Measurements from ENCODE around the gene ZNF480. TPM values are rescaled to one million over a fixed set of nuclear protein-coding genes. Genes with fewer than 3 reads are reported as not detected.
"Not testable (repeated sequence)": the region's sequence is repeated elsewhere in the genome, so short reads cannot be mapped to it uniquely, and the experiment has no call there.

The ZNF480 gene
- 5.7 and 12.0 TPM in 2 replicates for total RNA-seq

GRCh38 chr19:52296773-52297600, at the start of gene ZNF480:
Gene ZNF480, plus strand, starts transcription at chr19:52297169. Its CDS starts 3,244 bp downstream, at chr19:52300413.
- DNase-seq (ENCODE audit: low read depth) = peak; percentile 78

DNA sequence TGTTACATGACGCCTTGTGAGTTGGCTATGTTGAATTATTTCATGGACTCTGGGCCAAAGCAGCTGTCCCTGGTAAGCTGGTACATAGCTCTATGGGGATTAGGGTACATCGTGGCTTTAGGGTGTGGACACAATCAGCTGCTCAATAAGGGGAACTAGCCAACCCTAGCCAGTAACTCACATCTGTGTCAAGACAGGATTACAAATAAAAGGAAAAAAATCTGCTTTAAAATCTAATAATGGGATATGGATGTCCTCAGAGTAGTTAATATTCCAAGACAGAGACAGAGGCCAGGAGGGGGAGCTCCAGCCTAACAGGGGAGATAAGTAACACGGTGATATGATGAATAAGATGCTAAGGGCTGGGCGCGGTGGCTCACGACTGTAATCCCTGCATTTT, 48.7 kb upstream of the ZNF480 start:
- no peak for DNase-seq (ENCODE audit: low read depth)

DNA sequence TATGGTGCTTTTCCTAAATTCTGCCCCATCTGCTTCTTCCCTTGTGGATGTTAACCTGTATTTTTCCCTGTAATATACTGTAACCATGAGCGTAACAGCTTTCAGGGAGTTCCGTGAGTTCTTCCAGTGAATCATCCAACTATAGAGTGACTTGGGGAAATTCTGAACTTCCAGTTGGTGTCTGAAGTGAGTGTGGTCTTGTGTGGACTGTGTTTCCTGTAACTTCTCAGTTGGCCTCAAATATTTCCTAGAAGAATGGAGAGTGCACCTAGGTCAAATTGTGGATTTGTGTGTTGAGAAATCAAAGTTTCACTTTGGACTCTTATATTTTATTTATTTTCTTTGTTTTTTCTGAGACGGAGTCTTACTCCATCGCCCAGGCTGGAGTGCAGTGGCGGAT, 38.5 kb upstream of the ZNF480 start:
- DNase-seq (ENCODE audit: low read depth) = peak; percentile 13

DNA sequence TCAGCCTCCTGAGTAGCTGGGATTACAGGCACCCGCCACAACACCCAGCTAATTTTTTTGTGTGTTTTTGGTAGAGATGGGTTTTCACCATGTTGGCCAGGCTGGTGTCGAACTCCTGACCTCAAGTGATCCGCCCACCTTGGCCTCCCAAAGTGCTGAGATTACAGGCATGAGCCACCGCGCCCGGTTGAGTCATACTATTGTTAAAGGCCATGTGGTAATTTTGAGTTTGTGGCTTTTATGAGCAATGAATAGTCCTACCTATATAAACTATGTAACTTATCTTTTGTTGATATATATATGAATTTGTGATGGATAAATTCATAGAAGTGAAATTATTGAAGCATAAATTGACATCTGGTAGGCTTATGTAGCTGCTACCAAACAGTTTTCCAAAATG, 31.4 kb upstream of the ZNF480 start:
- not testable (repeated sequence) for DNase-seq (ENCODE audit: low read depth)

DNA sequence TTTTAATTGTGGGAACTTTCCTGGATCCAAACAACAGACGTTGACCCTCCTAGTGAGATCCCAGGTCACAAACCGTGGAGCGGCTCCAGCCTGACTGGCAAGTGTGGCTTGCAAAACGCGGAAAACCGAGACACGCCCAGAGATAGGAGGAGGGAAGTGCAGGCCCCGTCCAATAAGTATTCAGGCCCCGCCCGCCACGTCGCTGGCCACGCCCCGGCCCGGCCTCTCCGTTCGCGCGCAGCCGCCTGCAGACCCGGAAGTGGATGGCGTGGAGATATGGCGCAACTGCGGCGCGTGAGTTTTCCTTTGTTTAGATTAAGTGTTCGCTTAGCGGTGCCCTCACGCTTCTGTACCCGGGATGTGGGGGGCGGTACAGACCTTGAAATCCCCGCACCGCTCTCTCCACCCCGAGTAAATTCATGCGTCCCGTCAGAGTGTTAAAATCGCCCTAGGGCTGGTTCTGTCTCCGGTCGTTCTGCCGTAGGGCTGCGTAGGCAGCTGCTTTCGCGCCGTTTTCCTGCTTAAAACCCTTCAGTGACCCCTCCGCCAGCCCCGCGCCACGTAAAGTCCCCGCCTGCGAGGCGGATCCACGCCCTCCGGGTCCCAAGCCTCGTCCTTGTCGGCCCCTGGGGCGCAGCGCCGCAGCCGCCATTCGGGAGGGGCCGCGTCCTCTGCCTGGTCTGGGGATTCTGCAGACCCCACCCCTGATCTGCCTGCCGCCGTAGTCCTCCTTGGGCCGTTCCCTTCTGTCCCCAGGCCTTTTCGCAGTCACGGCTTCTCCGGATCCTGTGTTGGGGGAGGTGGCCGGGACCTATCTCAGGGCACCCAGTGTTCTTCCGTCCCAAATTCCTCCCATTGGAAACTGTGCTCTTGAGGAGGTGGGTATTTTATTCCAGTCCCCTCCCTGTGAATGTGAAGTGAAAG, 27.4 kb upstream of the ZNF480 start, which contains the start of gene ZNF766:
Gene ZNF766, plus strand, starts transcription at position 250 of the 924 bp plus-strand sequence. Its CDS starts 27 bp downstream, at position 277.
- DNase-seq (ENCODE audit: low read depth) = peak; percentile 87

- DNase-seq (ENCODE audit: low read depth) = no peak
These were observed 26.6 kb upstream of the ZNF480 start for GRCh38 chr19:52270266-52270885.

GRCh38 chr19:52273301-52273700, 23.7 kb upstream of the ZNF480 start:
- DNase-seq (ENCODE audit: low read depth) = no peak

- no peak for DNase-seq (ENCODE audit: low read depth)
These were observed 22.8 kb upstream of the ZNF480 start for GRCh38 chr19:52274191-52274590.

DNA sequence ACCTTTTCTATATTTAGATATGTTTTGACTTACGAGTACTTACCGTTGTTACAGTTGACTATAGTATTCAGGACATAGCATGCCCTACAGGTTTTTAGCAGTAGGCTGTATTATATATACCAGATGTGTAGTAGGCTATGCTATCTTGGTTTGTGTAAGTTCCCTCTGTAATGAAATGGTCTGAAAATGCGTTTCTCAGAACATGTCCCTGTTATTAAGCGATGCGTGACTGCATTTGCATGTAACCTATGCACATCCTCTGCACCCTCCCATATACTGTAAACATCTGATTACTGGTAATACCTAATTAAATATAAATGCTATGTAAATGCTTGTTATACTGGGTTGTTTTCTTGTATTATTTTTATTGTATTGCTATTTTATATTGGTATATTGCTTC, 21.0 kb upstream of the ZNF480 start:
- DNase-seq (ENCODE audit: low read depth) = no peak

- DNase-seq (ENCODE audit: low read depth) = no peak
These were observed 19.5 kb upstream of the ZNF480 start for GRCh38 chr19:52277471-52277870.

DNA sequence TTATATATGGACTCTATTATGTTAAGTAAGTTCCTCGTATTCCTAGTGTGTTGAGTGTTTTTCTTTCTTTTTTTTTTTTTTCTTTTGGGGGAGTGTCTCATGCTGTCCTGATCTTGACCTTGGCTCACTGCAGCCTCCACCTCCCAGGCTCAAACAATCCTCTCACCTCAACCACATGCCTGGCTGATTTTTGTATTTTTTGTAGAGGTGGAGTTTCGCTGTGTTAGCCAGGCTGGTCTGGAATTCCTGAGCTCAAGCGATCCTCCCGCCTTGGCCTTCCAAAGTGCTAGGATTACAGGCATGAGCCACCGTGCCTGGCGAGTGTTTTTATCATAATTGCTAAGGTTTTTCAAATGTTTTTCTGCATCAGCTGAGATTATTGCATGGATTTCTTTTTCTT, 10.7 kb upstream of the ZNF480 start:
- no peak for DNase-seq (ENCODE audit: low read depth)

- DNase-seq (ENCODE audit: low read depth) = no peak
These were observed 5.2 kb upstream of the ZNF480 start for GRCh38 chr19:52291781-52292180.

- DNase-seq (ENCODE audit: low read depth) = not testable (repeated sequence)
These were observed 4.0 kb upstream of the ZNF480 start for GRCh38 chr19:52292946-52293345.

DNA sequence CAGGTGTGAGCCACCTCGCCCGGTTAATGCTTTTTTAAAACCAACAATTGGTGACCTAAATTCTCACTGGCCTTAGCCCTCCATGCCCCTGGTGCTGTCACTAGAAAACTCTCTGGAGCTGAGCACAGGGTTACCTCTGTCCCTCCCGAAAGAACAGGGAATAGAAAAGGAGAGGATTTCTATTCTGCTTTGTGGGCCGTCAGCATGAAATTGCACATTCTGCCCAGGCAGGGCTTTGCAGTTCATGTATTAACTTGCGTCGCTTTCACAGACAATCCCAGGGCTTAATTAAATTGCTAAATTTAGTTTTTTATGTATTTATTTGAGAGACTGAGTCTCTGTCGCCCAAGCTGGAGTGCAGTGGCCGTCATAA, 583 bp upstream of the ZNF480 start:
- DNase-seq (ENCODE audit: low read depth) = no peak

DNA sequence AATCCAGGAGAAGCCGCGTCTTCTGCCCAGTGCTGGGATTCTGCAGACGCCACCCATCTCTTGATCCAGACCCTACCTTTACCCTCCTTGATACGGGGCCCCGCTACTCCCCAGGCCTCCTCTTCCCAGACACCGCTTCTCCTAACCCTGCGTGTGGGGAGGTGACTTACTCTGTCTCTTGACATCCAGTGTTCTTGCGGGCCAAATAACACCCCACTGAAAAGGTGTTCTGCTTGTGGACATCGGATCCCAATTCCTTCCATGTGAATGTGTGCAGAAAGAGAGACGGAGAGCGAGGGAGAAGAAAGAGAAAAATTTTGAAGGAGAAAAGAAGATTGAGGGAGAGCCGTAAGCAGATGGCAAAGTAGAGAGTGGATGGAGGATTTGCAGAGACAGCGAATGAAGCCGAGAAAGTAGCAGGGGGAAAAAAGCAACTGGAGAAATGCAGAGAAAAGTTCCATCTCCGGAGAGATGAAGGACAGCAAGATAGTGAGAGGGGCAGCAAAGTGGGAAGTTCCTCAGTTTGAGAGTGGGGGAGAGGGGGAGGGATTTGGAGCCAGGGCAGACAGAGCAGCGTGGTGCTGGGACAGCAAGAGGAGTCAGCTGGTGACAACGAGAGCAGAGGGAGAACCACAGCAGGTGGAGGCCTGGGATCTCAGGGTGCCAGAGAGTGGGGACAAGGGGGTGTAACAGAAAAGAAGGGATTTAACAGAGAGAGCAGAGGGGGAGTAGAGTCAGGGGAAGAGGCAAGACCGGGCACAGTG, 814 bp downstream of the ZNF480 start:
- no peak for DNase-seq (ENCODE audit: low read depth)

DNA sequence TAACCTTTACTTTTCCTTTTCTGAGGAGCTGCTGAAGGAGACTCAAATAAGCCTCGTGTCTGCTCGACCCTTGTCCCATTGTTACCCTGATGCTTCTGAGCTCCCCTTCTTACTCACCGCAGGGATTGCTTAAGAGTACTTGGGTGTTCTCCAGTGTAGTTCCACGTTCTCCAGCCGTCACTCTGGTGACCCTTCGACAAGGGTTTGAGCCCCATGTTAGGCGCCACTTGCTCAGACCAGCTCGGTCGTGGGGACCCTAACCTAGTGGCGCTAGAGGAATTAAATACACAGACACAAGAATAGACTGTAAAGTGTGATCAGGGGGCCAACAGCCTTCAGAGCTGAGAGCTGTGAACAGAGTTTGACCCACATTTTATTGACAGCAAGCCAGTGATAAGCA, 10.3 kb downstream of the ZNF480 start:
- DNase-seq (ENCODE audit: low read depth) = no peak

DNA sequence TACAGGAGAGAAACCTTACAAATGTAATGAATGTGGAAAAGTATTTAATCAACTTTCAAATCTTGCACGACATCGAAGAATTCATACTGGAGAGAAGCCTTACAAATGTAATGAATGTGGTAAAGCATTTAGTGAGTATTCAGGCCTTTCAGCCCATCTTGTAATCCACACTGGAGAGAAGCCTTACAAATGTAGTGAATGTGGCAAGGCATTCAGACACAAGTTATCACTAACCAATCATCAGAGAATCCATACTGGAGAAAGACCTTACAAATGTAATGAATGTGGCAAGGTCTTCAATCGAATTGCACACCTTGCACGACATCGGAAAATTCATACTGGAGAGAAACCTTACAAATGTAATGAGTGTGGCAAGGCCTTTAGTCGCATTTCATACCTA, 25.5 kb downstream of the ZNF480 start:
- no peak for DNase-seq (ENCODE audit: low read depth)

DNA sequence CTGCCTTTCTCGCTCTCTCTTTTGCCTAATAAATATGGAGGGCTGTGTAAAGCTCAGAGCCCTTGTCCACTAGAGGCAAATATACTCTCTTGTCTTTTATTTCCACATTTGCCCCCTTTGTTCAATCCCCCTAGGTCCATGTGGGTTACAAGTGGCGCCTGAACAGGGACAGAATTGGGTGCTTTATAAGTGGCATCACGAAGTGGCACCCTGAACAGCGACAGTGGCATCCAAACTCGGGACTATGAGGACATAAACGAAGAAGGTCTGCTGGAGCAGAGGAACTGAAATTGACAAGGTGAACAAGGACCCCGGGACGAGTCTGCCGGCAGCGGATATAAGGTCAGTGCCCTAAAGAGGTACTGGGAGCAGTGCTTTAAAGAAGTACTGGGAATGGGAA, 34.8 kb downstream of the ZNF480 start:
- no peak for DNase-seq (ENCODE audit: low read depth)

GRCh38 chr19:52335768-52336116, 38.8 kb downstream of the ZNF480 start:
- DNase-seq (ENCODE audit: low read depth) = no peak

DNA sequence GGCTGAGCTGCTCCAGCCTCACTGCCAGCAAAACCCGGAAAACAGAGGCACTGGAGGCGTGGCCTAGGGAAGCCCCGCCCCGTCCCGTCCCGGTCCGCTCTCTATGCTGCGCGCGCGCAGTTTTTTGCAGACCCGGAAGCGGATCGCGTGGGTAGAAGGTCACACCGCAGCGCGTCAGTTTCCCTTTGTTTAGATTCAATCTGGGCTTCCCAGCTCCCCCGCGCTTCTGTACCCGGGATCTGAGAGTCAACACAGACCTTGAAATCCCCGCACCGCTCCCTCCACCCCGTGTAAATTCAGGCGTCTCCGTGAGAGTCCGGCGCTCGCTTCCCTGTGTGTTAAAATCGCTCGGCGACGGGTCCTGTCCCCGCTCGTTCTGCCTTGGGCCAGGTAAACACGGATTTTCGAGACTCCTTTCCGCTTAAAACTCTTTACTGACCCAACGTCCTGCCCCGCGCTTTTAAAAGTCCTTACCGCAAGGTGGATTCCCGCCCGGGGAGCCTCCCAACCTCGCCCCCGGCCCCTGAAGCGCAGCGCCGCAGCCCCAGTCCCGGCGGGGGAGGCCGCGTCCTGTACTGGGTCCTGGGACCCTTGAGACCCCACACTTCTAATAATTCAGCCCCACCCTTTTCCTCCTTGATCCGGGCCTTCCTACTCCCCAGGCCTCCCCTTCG, 39.3 kb downstream of the ZNF480 start, which contains the start of gene ZNF610:
Gene ZNF610, plus strand, starts transcription at position 127 of the 674 bp plus-strand sequence. CDS start 12,930 bp downstream, outside the sequence.
- DNase-seq (ENCODE audit: low read depth) = peak; percentile 58
